Measurements from ENCODE around the gene PBOV1.

DNA sequence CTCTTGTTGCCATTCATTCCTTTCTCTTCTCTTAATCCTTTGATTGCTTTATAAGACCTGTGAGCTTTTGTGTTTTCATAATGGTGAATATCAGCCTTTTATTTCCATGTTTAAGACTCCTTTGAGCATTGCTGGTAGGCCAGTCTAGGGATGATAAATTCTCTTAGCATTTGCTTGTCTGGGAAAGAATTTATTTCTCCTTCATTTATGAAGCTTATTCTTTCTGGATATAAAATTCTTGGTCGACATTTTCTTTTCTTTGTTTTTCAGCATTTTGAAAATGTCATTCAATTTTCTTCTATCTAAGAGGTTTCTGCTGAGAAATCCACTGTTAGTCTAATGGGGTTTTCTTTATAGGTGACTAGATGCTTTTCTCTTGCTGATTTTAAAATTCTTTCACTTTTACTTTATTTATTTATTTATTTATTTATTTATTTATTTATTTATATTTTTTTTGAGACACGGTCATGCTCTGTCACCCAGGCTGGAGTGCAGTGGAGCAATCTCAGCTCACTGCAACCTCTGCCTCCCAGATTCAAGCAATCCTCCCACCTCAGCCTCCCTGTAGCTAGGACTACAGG lies 41.5 kb downstream of the PBOV1 start:
- TF ChIP-seq CTCF (IDR thresholded peaks at IDR 0.05; ENCODE audit: insufficient read depth, low read length, poor library complexity, severe bottlenecking) (no peak), EZH2phosphoT487 (conservative IDR thresholded peaks at IDR 0.05; ENCODE audit: low read length) (no peak)
